Activated CD4-positive, alpha-beta T cell treated with anti-CD3 and anti-CD28 coated beads, Interleukin-2, amount 10 ng/mL, durations not matched to agents 7 days and 5 days (primary cell): Measurements from ENCODE around the gene RGS9. TPM values are rescaled to one million over a fixed set of nuclear protein-coding genes. Genes with fewer than 3 reads are reported as not detected.
"Not testable (repeated sequence)": the region's sequence is repeated elsewhere in the genome, so short reads cannot be mapped to it uniquely, and the experiment has no call there.

Experiments
- CTCF ChIA-PET: fragments of 350-600 bp; sonication (Branson Sonifier 250); formaldehyde crosslinking; loops from one replicate; lab custom pipeline; 2021; ENCODE audit warnings: antibody characterized with exemption; lab: Charles Lee
- POLR2A ChIA-PET: fragments of 350-600 bp; sonication (Branson Sonifier 250); formaldehyde crosslinking; loops from one replicate; lab custom pipeline; 2021; ENCODE audit warnings: antibody characterized with exemption; lab: Charles Lee
- DNase-seq: peaks from one replicate; pipeline ENCODE4 v3.0.0-alpha.2; 2020
- H3K27ac Mint-ChIP-seq: one replicate; pipeline ENCODE4 v1.8.0; 2021; ENCODE audit warnings: mild to moderate bottlenecking, moderate library complexity, mixed read lengths
- H3K27me3 Mint-ChIP-seq: one replicate; pipeline ENCODE4 v1.8.0; 2021; ENCODE audit warnings: mixed read lengths
- H3K36me3 Mint-ChIP-seq: one replicate; pipeline ENCODE4 v1.8.0; 2021; ENCODE audit warnings: low read depth, mixed read lengths
- H3K4me1 Mint-ChIP-seq: one replicate; pipeline ENCODE4 v1.8.0; 2021; ENCODE audit warnings: mixed read lengths
- H3K4me3 Mint-ChIP-seq: one replicate; pipeline ENCODE4 v1.8.0; 2021; ENCODE audit warnings: mild to moderate bottlenecking, moderate library complexity, mixed read lengths
- H3K9me3 Mint-ChIP-seq: one replicate; pipeline ENCODE4 v1.8.0; 2021; ENCODE audit warnings: mixed read lengths
- total RNA-seq, 2 experiments: library from RNA; stranded (reverse); gene quantifications; one replicate each; pipeline ENCODE4 v1.2.3, GENCODE V29; 2021

Gene RGS9
- total RNA-seq, 2 experiments from 2014 or later: 6.0 to 6.3 TPM

DNA sequence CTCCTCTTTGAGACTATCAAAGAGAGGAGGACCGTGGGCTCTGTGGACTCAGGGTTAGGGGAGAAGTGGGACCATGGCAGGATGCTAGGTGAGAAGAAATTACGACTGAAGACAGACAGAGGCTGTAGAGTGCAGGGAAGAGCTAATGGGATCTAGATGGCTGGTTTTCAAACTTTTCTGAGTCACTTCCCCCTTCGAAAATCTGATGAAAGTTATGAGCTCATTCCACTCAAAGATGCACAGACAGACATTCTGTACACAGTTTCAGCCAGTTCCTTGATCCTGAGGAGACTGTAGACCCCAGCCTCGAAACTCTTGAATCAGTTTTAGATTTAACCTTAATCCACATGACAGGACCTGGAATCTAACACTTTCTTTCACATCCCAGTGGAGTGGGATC lies 40.7 kb downstream of the RGS9 start:
- H3K4me1 Mint-ChIP-seq: peaks cover 62% of the 10 kb centered on the region
- POLR2A ChIA-PET: no interaction called here

DNA sequence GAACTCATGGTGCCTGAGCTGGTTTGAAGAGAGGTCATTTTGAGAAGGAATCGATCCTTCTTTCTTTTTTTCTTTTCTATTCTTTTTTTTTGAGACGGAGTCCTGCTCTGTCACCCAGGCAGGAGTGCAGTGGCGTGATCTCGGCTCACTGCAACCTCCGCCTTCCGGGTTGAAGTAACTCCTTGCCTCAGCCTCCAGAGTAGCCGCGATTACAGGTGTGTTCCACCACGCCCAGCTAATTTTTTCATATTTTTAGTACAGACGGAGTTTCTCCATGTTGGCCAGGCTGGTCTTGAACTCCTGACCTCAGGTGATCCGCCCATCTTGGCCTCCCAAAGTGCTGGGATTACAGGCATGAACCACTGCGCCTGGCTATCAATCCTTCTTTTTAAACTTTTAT lies 43.1 kb downstream of the RGS9 start:
- H3K4me1 Mint-ChIP-seq: peaks cover 77% of the 10 kb centered on the region
- CTCF ChIA-PET: interaction anchor here (1.0 to 2.0 kb wide), 4 partner anchors 9 to 80 kb away, joined by 3 to 5 read pairs (median 4); no protein-coding TSS in a partner anchor
- H3K9me3 Mint-ChIP-seq, H3K4me3 Mint-ChIP-seq, POLR2A ChIA-PET, H3K27me3 Mint-ChIP-seq, DNase-seq, H3K36me3 Mint-ChIP-seq: not testable (repeated sequence)
- H3K27ac Mint-ChIP-seq: peak overlapping the region; percentile 91

More for the DNA sequence above, 40.7 kb downstream of the RGS9 start:
- no peak for DNase-seq
- CTCF ChIA-PET: interaction anchor here (0.6 to 1.8 kb wide), 7 partner anchors 12 to 391 kb away, joined by 3 to 7 read pairs (median 3); partner anchors contain the start of gene RGS9
- no peak overlapping the region for H3K4me3 Mint-ChIP-seq
- peaks cover 9% of the 10 kb centered on the region for H3K36me3 Mint-ChIP-seq
- H3K9me3 Mint-ChIP-seq: peaks cover 5% of the 10 kb centered on the region
- H3K27ac Mint-ChIP-seq: peak overlapping the region; percentile 48
- H3K27me3 Mint-ChIP-seq: no peaks in the 10 kb centered on the region

DNA sequence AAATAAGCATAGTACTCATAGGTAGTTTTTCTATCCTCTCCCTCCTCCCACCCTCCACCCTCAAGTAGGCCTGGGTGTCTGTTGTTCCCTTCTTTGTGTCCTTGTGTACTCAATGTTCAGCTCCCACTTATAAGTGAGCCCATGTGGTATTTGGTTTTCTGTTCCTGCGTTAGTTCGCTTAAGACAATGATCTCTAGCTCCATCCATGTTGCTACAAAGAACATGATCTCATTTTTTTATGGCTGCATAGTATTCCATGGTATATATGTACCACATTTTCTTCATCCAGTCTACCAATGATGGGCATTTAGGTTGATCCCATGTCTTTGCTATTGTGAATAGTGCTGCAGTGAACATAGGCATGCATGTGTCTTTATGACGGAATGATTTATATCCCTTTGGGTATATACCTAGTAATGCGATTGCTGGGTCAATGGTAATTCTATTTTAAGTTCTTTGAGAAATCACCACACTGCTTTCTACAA lies 43.6 kb downstream of the RGS9 start:
- H3K4me3 Mint-ChIP-seq, POLR2A ChIA-PET, H3K27me3 Mint-ChIP-seq, H3K36me3 Mint-ChIP-seq, H3K9me3 Mint-ChIP-seq, DNase-seq: not testable (repeated sequence)
- H3K27ac Mint-ChIP-seq: peak overlapping the region; percentile 91
- H3K4me1 Mint-ChIP-seq: peaks cover 78% of the 10 kb centered on the region
- CTCF ChIA-PET: interaction anchor here (0.8 to 2.0 kb wide), 5 partner anchors 9 to 81 kb away, joined by 3 to 6 read pairs (median 4); no protein-coding TSS in a partner anchor

DNA sequence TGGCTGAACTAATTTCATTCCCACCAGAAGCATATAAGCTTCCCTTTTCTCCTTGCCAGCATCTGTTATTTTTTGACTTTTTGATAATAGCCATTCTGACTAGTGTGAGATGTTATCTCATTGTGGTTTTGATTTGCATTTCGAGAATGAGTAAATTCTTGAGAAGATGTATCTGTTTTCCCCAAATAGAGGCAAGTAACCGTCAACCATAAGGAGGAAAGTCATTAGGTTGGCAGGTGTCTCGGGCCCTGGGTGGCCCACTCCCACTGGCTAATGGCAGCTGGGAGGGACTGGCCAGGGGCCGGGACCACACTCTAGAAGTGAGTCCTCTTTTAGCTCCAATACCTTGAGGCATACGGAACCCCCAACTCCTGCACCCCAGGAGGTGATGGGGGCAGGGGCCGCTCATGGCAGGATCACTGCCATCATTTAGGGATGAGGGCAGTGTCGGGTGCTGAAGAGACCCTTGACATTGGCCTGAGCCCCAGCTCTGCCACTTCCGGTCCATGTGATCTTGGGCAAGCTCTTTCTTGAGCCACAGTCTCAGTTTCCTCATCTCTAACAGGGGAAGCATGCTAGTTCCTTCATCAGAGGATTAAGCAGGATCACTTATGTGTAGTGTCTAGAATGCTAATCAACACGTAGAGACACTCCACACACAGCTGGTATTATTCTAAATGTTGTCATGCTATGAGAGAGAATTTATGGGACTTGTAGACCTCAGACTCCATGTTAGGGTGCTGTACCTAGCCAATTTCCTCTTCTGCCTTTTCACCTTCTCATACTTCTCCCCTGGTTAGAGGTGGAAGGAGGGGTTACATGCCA lies 44.3 kb downstream of the RGS9 start:
- peak; percentile 26 for DNase-seq
- Mint-ChIP-seq H3K9me3 (peaks cover 5% of the 10 kb centered on the region), H3K4me1 (peaks cover 78% of the 10 kb centered on the region), H3K4me3 (no peak overlapping the region), H3K27ac (peak overlapping the region; percentile 77), H3K36me3 (peaks cover 9% of the 10 kb centered on the region), H3K27me3 (no peaks in the 10 kb centered on the region)
- ChIA-PET CTCF (interaction anchor here (0.6 to 2.0 kb wide), 9 partner anchors 10 to 281 kb away, joined by 3 to 6 read pairs (median 3); no protein-coding TSS in a partner anchor), POLR2A (no interaction called here)

DNA sequence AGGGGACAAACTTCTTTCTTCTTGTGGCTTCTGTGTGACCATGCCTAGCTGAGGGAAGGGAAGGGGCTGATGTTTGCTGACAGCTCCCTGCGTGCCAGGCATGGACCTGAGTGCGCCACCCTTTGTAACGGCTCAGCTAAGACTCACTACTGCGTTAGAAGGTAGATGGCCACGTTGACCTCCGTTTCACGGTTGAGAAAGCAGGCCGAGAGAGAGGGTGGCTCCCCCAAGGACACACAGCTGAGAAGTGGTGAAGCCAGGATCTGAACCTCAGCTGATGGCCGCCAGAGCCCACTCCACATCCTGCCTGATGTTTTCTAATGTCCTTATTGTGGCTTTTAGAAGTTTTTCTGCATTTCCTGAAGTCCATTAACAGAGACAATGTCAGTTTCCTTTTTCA lies 45.1 kb downstream of the RGS9 start:
- H3K27ac Mint-ChIP-seq: peak overlapping the region; percentile 77
- H3K9me3 Mint-ChIP-seq: no peaks in the 10 kb centered on the region
- H3K4me1 Mint-ChIP-seq: peaks cover 72% of the 10 kb centered on the region
- peaks cover 8% of the 10 kb centered on the region for H3K36me3 Mint-ChIP-seq
- ChIA-PET CTCF (interaction anchor here (0.6 to 1.7 kb wide), 5 partner anchors 13 to 281 kb away, joined by 3 to 5 read pairs (median 3); no protein-coding TSS in a partner anchor), POLR2A (interaction anchor here (0.6 kb wide), 1 partner anchor 8 kb away, joined by 3 read pairs; no protein-coding TSS in a partner anchor)
- H3K27me3 Mint-ChIP-seq: no peaks in the 10 kb centered on the region
- H3K4me3 Mint-ChIP-seq: no peak overlapping the region
- no peak for DNase-seq

DNA sequence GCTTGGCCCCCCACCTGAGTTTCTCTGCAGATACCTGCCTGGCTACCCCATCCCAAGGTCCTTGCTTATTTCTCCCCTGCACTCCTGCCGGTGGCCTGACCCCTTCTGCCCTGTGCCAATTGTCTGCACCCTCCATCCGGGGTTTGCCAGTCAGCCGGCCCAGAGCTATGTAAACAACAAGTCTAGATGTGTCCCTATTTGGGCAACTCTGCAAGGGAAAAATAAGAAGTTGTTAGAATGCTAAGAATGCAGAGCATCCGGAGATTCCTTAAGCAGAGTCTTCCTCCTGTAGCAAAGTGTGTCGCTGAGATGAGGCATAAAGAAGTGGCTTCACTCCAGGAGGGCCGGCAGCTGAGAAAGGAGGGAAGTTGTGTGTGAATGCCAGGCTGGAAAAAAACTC lies 46.6 kb downstream of the RGS9 start:
- Mint-ChIP-seq H3K9me3 (no peaks in the 10 kb centered on the region), H3K27ac (no peak overlapping the region), H3K27me3 (no peaks in the 10 kb centered on the region), H3K4me3 (no peak overlapping the region), H3K4me1 (peaks cover 60% of the 10 kb centered on the region), H3K36me3 (peaks cover 5% of the 10 kb centered on the region)
- DNase-seq: no peak
- CTCF ChIA-PET: interaction anchor here (1.1 kb wide), 1 partner anchor 10 kb away, joined by 3 read pairs; no protein-coding TSS in a partner anchor
- POLR2A ChIA-PET: no interaction called here

DNA sequence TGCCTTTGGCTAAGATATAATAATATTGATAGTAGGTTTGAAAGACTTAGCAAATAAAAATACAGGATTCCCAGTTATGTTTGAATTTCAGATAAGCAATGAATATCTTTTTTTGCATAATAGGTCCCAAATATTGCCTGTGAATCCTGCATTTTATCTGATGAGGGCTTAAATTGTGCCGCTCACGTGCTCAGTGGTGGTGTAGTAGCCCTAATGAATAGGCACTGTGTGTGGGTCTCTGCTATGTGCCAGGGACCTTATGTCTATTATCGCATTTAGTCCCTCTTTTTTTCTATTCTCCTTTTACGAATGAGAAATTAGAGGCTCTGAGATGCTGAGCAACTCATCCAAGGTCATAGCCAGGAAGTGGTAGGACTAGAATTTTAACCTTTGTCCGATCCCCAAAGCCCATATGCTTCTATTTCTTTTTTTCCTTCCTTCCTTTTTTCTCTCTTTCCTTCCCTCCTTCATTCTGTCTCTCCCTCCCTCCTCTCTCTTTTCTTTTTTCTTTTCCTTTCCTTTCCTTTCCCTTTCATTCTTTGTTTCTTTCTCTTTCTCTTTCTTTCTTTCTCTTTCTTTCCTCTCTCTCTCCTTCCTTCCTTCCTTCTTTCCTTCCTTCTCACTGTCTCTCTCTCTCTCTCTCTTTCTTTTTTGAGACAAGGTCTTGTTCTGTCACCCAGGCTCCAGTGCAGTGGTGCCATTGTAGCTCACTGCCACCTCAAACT lies 47.2 kb downstream of the RGS9 start:
- no peak overlapping the region for H3K4me3 Mint-ChIP-seq
- DNase-seq: no peak
- ChIA-PET CTCF (interaction anchor here (0.9 kb wide), 1 partner anchor 13 kb away, joined by 3 read pairs; no protein-coding TSS in a partner anchor), POLR2A (no interaction called here)
- H3K9me3 Mint-ChIP-seq: no peaks in the 10 kb centered on the region
- H3K27me3 Mint-ChIP-seq: no peaks in the 10 kb centered on the region
- H3K27ac Mint-ChIP-seq: no peak overlapping the region
- H3K4me1 Mint-ChIP-seq: peaks cover 54% of the 10 kb centered on the region
- peaks cover 3% of the 10 kb centered on the region for H3K36me3 Mint-ChIP-seq

DNA sequence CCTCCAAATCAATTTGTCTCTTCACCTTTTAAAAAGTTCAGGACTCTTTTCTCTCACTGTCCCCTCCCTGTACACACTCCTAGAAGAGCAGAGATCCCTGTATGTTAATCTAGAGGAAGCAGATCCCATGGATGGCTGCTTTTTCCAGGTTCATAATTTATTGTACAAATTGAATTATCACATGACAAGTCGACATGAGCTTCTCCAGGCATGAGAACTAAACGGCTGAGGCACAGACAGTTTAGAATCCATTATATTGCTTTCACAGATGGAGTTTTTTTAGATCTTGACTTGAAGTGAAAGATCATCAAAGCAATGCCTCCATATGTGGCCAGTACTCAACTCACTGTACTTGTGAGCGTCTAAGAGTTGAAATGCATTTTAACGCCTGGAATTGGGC lies 47.9 kb downstream of the RGS9 start:
- peaks cover 47% of the 10 kb centered on the region for H3K4me1 Mint-ChIP-seq
- H3K36me3 Mint-ChIP-seq: peaks cover 3% of the 10 kb centered on the region
- no peaks in the 10 kb centered on the region for H3K9me3 Mint-ChIP-seq
- ChIA-PET CTCF (interaction anchor here (0.6 to 0.9 kb wide), 2 partner anchors 13 to 195 kb away, joined by 3 read pairs; no protein-coding TSS in a partner anchor), POLR2A (no interaction called here)
- H3K27ac Mint-ChIP-seq: peak overlapping the region; percentile 1
- H3K4me3 Mint-ChIP-seq: no peak overlapping the region
- DNase-seq: no peak
- H3K27me3 Mint-ChIP-seq: no peaks in the 10 kb centered on the region

DNA sequence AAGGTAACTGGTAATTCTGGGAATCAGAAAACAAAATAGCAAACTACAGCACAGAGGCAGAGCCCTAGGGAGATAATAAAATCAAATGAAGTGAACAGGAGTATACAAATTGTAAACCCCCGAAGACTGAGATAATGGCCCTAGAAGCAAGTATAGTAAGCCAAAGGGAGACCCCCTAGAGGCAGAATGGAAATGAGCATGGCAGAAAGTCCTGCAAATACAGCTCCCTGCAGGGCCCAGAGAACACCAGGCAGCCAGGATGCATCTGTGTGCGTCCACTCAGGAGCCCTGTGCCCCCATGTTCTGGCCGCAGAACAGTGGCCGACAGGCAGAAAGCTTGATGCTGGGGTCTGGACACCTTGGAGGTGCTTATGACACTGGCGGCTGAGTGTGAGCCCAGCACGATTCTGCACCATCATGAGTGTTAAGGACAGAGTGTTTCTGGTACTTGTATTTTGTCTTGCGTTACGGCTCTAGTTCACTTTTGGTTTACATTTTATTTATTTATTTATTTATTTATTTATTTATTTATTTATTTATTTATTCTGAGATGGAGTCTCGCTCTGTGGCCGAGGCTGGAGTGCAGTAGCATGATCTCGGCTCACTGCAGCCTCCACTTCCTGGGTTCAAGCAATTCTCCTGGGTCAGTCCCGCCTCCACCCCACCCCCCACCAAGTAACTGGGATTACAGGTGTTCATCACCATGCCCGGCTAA lies 48.7 kb downstream of the RGS9 start:
- DNase-seq: no peak
- Mint-ChIP-seq H3K9me3 (no peaks in the 10 kb centered on the region), H3K4me3 (no peak overlapping the region), H3K4me1 (peaks cover 39% of the 10 kb centered on the region), H3K27me3 (no peaks in the 10 kb centered on the region), H3K36me3 (peaks cover under 1% of the 10 kb centered on the region), H3K27ac (no peak overlapping the region)
- CTCF ChIA-PET: interaction anchor here (0.5 to 0.9 kb wide), 3 partner anchors 13 to 196 kb away, joined by 3 read pairs; no protein-coding TSS in a partner anchor
- POLR2A ChIA-PET: no interaction called here

DNA sequence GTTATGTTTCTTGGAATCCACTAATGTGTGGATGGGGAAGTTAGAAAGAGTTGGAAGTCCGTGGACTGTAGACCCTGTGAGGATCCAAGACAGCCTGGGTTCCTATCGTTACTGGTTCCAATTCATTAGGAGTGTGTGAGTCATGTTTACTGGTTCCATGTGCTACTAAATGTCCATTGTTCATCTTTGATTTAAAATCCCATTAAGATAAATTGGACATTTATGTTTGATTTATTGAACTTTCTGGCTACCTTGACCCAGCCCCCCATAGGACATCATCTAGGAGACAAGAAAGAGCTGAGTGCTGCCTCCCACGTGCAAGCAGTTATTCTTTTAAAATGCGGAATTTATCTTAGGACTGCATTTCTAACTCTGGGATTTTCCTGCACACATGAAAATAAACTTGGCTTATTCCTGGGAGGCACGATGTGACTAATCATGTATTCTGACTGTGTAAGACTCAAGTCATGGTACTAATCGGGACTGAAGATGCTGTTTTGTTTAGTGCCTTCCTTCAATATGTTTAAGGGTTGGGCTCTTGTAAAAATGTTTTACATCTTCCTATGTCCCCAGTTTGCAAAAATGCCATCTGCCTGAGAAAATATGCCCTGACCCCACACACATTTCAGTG lies 53.4 kb downstream of the RGS9 start:
- H3K27ac Mint-ChIP-seq: no peak overlapping the region
- ChIA-PET POLR2A (no interaction called here), CTCF (interaction anchor here (1.2 kb wide), 1 partner anchor 11 kb away, joined by 3 read pairs; no protein-coding TSS in a partner anchor)
- H3K36me3 Mint-ChIP-seq: no peaks in the 10 kb centered on the region
- no peaks in the 10 kb centered on the region for H3K9me3 Mint-ChIP-seq
- no peak overlapping the region for H3K4me3 Mint-ChIP-seq
- H3K27me3 Mint-ChIP-seq: no peaks in the 10 kb centered on the region
- DNase-seq: no peak
- peaks cover 12% of the 10 kb centered on the region for H3K4me1 Mint-ChIP-seq

DNA sequence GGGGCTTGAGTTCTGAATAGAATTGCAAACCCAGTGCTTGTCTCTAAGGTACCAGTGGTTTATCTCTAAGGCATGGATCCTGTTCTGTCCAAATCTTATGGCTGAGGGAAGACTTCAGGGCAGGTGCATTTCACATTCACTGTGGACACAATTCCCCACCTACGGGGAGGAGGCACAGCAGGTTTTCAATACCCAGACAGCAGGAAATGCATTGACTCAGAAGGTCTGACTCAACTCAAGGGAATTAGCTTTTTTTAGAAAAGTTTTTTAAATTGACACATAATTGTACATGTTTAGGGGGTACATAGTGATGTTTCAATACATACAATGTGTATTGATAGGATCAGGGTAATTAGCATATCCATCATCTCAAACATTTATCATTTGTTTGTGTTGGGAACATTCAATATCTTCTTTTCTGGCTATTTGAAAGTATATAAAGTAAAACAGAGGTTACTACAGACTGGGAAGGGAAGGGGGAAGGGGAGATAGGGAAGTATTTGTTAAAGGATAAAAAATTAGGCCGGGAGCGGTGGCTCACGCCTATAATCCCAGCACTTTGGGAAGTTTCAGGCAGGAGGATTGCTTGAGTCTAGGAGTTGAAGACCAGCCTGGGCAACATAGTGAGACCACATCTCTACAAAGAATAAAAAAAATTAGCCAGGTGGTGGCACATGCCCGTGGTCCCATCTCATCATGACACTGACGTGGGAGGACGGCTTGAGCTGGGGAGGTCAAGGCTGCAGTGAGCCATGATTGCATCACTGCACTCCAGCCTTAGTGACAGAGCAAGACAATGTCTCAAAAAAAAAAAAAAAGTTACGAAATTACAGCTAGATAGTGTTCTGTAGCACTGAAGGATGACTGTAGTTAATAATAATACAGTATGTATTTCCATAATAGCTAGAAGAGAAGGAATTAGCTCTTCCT lies 54.9 kb downstream of the RGS9 start:
- no peaks in the 10 kb centered on the region for H3K27me3 Mint-ChIP-seq
- H3K36me3 Mint-ChIP-seq: no peaks in the 10 kb centered on the region
- no peak overlapping the region for H3K4me3 Mint-ChIP-seq
- ChIA-PET CTCF (interaction anchor here (0.6 to 1.9 kb wide), 5 partner anchors 93 to 1057 kb away, joined by 3 to 5 read pairs (median 3); no protein-coding TSS in a partner anchor), POLR2A (no interaction called here)
- H3K9me3 Mint-ChIP-seq: no peaks in the 10 kb centered on the region
- H3K4me1 Mint-ChIP-seq: peaks cover 12% of the 10 kb centered on the region
- no peak overlapping the region for H3K27ac Mint-ChIP-seq
- DNase-seq: no peak
